OCI-LY1 (cell line): ENCODE data around the gene NHLRC4.

Experiments
- H2AFZ ChIP-seq: fragments of 200-600 bp; sonication (generic), shearing (Covaris generic); 2 replicates; pipeline ENCODE4 v1.6.0; 2014; ENCODE audit warnings: antibody characterized with exemption, mild to moderate bottlenecking, low read length
- H3F3A ChIP-seq: fragments of 200-600 bp; sonication (generic), shearing (Covaris generic); 2 replicates; pipeline ENCODE4 v1.6.0; 2014; ENCODE audit warnings: mild to moderate bottlenecking, antibody characterized with exemption, low read length, moderate library complexity; ENCODE audit not compliant: insufficient read depth
- H3K27ac ChIP-seq: fragments of 200-600 bp; sonication (generic); 2 replicates; pipeline ENCODE4 v1.5.1; 2014; ENCODE audit warnings: low read length, mixed run types, mild to moderate bottlenecking, low read depth; ENCODE audit not compliant: poor library complexity, severe bottlenecking
- H3K27me3 ChIP-seq: fragments of 200-600 bp; sonication (generic); 2 replicates; pipeline ENCODE4 v1.6.0; 2014; ENCODE audit warnings: antibody characterized with exemption, mild to moderate bottlenecking, low read length, moderate library complexity; ENCODE audit not compliant: insufficient read depth
- H3K36me3 ChIP-seq: fragments of 200-600 bp; sonication (generic); 2 replicates; pipeline ENCODE4 v1.6.1; 2014; ENCODE audit warnings: mild to moderate bottlenecking, antibody characterized with exemption, low read length, moderate library complexity, mixed read lengths; ENCODE audit not compliant: insufficient read depth
- H3K4me1 ChIP-seq: fragments of 200-600 bp; sonication (generic); 2 replicates; pipeline ENCODE4 v1.5.1; 2014; ENCODE audit warnings: mild to moderate bottlenecking, low read length, moderate library complexity; ENCODE audit not compliant: insufficient read depth, severe bottlenecking
- H3K4me2 ChIP-seq: fragments of 200-600 bp; sonication (generic), shearing (Covaris generic); 2 replicates; pipeline ENCODE4 v1.6.1; 2014; ENCODE audit warnings: low read length
- H3K4me3 ChIP-seq: fragments of 200-600 bp; sonication (generic); 2 replicates; pipeline ENCODE4 v1.5.1; 2014; ENCODE audit warnings: low read length, low read depth, mild to moderate bottlenecking, mixed read lengths; ENCODE audit not compliant: poor library complexity, severe bottlenecking
- H3K79me2 ChIP-seq: fragments of 200-600 bp; shearing (Covaris generic); 2 replicates; pipeline ENCODE4 v1.6.1; 2016; ENCODE audit warnings: mixed run types, low read length, mixed read lengths; ENCODE audit not compliant: insufficient read depth
- H3K9ac ChIP-seq: fragments of 200-600 bp; sonication (generic), shearing (Covaris generic); 2 replicates; pipeline ENCODE4 v1.6.1; 2014; ENCODE audit warnings: mild to moderate bottlenecking, low read length, mixed read lengths
- H3K9me2 ChIP-seq: fragments of 200-600 bp; sonication (generic), shearing (Covaris generic); 2 replicates; pipeline ENCODE4 v1.6.1; 2014; ENCODE audit warnings: low read depth, mild to moderate bottlenecking, low read length, mixed read lengths
- H3K9me3 ChIP-seq: fragments of 200-600 bp; shearing (Covaris generic); 2 replicates; pipeline ENCODE4 v1.6.1; 2014; ENCODE audit warnings: low read length, mixed read lengths
- H4K20me1 ChIP-seq: fragments of 200-600 bp; sonication (generic), shearing (Covaris generic); 2 replicates; pipeline ENCODE4 v1.6.0; 2016; ENCODE audit warnings: mild to moderate bottlenecking, low read length; ENCODE audit not compliant: insufficient read depth
- EZH2 ChIP-seq: fragments of 200-600 bp; sonication (generic), shearing (Covaris generic); IDR thresholded peaks from 2 replicates; pipeline ENCODE4 v1.8.0; 2017; ENCODE audit warnings: borderline replicate concordance, mixed run types, mild to moderate bottlenecking, antibody characterized with exemption, low read length, moderate library complexity, mixed read lengths
- TF ChIP-seq, protein P1 (sequence below): fragments of 200-600 bp; sonication (generic), shearing (Covaris generic); IDR thresholded peaks from 2 replicates; pipeline ENCODE4 v1.5.1; 2017; ENCODE audit warnings: mild to moderate bottlenecking, antibody characterized with exemption, low read length, moderate library complexity, mixed read lengths

NHLRC4 gene

DNA sequence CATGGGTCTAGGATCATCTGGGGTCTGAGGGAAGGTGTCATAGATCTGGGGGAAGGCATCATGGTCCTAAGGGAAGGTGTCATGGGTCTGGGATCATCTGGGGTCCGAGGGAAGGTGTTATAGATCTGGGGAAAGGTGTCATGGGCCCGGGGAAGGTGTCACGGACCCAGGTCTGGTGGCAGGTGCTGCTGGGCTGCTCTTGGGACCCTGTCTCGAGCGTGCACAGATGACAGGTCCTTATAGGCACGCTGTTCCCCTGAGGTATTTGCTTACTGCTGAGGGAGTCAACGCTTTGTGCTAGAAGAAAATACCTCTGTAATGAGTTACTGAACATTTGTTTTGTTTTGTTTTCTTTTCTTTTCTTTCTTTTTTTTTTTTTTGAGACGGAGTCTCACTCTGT lies 24.4 kb downstream of the NHLRC4 start:
- Histone ChIP-seq H3K4me2 (peak overlapping the region; percentile 97), H3K9me2 (no peaks in the 10 kb centered on the region), H3K9me3 (no peaks in the 10 kb centered on the region), H3F3A (no peaks in the 10 kb centered on the region), H3K4me1 (peaks cover 37% of the 10 kb centered on the region), H4K20me1 (no peaks in the 10 kb centered on the region), H2AFZ (no peak overlapping the region), H3K27me3 (no peaks in the 10 kb centered on the region), H3K9ac (peak overlapping the region; percentile 87; the same call in 1 of the 2 replicates), H3K36me3 (no peaks in the 10 kb centered on the region), H3K27ac (no peak overlapping the region), H3K79me2 (no peaks in the 10 kb centered on the region), H3K4me3 (peak overlapping the region; percentile 88)
- no peak for TF ChIP-seq EZH2
- TF ChIP-seq, protein P1, sequence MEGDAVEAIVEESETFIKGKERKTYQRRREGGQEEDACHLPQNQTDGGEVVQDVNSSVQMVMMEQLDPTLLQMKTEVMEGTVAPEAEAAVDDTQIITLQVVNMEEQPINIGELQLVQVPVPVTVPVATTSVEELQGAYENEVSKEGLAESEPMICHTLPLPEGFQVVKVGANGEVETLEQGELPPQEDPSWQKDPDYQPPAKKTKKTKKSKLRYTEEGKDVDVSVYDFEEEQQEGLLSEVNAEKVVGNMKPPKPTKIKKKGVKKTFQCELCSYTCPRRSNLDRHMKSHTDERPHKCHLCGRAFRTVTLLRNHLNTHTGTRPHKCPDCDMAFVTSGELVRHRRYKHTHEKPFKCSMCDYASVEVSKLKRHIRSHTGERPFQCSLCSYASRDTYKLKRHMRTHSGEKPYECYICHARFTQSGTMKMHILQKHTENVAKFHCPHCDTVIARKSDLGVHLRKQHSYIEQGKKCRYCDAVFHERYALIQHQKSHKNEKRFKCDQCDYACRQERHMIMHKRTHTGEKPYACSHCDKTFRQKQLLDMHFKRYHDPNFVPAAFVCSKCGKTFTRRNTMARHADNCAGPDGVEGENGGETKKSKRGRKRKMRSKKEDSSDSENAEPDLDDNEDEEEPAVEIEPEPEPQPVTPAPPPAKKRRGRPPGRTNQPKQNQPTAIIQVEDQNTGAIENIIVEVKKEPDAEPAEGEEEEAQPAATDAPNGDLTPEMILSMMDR, result no peak

DNA sequence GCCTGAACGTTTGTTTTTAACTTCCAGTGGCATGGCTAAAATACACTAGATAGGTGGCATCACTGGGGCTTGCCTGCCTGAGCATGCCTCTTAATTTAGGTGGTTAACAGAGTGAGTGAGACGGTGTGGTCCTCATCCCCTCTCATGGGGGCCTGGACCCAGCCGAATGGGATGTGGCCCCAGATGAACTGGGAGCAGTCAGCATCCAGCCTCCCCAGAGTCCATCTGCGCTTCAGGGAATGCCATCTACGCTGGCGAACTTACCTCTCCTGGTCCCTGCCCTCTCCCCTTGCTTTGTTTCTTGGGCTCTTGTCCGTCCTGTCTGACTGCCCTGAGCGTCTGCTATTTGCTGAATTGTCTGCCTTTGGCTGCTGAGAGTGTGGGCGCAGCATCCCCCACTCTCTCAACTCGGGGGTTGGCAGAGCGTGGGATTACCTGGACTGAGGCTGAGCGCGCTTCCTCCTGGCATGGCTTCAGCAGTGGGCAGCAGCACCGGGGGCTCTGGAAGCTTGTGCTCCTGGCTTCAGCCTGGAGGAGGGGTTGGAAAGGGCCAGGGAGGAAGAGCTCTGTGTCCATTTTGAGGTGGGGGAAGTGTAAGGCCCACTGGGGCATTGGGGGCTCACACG lies 25.2 kb downstream of the NHLRC4 start:
- Histone ChIP-seq H3K4me3 (no peak overlapping the region), H3K4me2 (no peak overlapping the region), H3K9me3 (no peaks in the 10 kb centered on the region), H3K27ac (no peak overlapping the region), H3K4me1 (peaks cover 37% of the 10 kb centered on the region), H3K9ac (no peak overlapping the region; the same call in 1 of the 2 replicates), H4K20me1 (no peaks in the 10 kb centered on the region), H3K36me3 (no peaks in the 10 kb centered on the region), H3F3A (no peaks in the 10 kb centered on the region), H3K27me3 (no peaks in the 10 kb centered on the region), H3K79me2 (no peaks in the 10 kb centered on the region), H3K9me2 (no peaks in the 10 kb centered on the region), H2AFZ (no peak overlapping the region)
- TF ChIP-seq, protein P1, result no peak
- TF ChIP-seq EZH2, result no peak

DNA sequence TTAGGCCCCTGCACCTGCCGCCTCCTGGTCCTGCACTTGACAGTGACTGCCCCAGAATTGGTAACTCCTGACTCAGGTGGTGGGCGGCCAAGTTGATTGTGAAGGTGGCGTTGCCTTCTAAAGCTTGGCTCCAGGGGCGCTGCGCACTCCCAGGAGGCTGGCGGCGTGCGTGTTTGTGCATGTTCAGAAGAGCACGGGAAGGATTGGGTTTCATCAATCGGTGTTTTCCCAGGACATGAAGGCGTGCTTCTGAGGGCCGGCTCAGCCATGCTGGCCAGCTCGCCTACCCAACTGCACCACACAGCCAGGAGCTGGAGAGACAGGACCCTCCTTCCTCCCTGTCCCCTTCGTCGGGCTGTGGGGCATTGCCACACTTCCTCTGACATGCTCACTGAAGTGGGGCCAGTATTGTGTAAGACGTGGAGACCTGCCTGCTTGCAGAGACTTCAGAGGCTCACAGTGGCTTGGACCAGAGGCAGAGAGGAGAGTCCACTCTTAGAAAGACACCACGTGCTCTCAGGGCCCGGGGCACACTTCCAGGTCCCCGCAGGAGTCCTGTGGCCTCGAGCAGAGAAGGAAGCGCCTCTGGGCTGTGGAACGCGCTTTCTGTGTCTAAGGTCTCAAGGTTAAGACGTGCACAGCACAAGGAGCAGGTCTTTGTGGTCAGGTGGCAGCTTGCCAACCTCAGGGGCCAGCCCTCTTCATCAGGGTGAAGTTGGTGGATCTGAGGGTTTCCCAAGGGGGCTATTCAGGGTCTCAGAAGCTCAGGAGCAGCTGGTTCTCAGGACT lies 25.9 kb downstream of the NHLRC4 start:
- Histone ChIP-seq H3K79me2 (no peaks in the 10 kb centered on the region), H3F3A (no peaks in the 10 kb centered on the region), H3K4me2 (no peak overlapping the region; the same call in 1 of the 2 replicates), H3K4me1 (peaks cover 32% of the 10 kb centered on the region), H3K4me3 (no peak overlapping the region), H2AFZ (no peak overlapping the region), H3K9me3 (no peaks in the 10 kb centered on the region), H3K27me3 (no peaks in the 10 kb centered on the region), H4K20me1 (no peaks in the 10 kb centered on the region), H3K9ac (no peak overlapping the region; the same call in 1 of the 2 replicates), H3K36me3 (no peaks in the 10 kb centered on the region), H3K27ac (peak overlapping the region; percentile 3), H3K9me2 (no peaks in the 10 kb centered on the region)
- TF ChIP-seq, protein P1, result no peak
- TF ChIP-seq EZH2, result no peak
